ENCODE data around the gene TAL1. TPM values are rescaled to one million over a fixed set of nuclear protein-coding genes. Genes with fewer than 3 reads are reported as not detected.

The TAL1 gene
- total and polyA plus RNA-seq, 10 of the 15 experiments (the other 5 are each of a cell fraction or from before 2014, with no cell fraction given), result 0.05 TPM; not detected in 9

DNA sequence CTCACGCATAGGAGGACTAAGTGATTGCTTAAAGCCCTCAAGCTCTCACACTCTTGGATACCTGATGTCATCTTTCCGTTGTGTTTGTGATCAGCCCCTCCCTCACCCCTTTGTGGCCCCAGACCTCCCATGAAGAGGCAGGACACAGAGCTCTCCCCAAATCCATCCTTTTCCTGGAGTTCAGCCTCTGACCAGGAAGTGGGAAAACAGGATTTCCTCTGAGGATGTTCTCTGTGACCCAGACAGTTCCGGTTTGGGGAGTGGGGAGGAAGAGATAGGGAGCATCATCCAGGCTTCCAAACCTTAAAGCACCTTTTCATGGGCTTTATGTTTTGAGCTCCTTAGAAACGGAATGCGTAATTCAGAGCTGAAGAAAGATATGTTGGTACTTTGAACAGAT lies 11.9 kb upstream of the TAL1 start (continued):
- TF ChIP-seq, protein P1, sequence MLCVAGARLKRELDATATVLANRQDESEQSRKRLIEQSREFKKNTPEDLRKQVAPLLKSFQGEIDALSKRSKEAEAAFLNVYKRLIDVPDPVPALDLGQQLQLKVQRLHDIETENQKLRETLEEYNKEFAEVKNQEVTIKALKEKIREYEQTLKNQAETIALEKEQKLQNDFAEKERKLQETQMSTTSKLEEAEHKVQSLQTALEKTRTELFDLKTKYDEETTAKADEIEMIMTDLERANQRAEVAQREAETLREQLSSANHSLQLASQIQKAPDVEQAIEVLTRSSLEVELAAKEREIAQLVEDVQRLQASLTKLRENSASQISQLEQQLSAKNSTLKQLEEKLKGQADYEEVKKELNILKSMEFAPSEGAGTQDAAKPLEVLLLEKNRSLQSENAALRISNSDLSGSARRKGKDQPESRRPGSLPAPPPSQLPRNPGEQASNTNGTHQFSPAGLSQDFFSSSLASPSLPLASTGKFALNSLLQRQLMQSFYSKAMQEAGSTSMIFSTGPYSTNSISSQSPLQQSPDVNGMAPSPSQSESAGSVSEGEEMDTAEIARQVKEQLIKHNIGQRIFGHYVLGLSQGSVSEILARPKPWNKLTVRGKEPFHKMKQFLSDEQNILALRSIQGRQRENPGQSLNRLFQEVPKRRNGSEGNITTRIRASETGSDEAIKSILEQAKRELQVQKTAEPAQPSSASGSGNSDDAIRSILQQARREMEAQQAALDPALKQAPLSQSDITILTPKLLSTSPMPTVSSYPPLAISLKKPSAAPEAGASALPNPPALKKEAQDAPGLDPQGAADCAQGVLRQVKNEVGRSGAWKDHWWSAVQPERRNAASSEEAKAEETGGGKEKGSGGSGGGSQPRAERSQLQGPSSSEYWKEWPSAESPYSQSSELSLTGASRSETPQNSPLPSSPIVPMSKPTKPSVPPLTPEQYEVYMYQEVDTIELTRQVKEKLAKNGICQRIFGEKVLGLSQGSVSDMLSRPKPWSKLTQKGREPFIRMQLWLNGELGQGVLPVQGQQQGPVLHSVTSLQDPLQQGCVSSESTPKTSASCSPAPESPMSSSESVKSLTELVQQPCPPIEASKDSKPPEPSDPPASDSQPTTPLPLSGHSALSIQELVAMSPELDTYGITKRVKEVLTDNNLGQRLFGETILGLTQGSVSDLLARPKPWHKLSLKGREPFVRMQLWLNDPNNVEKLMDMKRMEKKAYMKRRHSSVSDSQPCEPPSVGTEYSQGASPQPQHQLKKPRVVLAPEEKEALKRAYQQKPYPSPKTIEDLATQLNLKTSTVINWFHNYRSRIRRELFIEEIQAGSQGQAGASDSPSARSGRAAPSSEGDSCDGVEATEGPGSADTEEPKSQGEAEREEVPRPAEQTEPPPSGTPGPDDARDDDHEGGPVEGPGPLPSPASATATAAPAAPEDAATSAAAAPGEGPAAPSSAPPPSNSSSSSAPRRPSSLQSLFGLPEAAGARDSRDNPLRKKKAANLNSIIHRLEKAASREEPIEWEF (IDR thresholded peaks at IDR 0.05; ENCODE audit: insufficient replicate concordance, low read depth, low read length), result no peak
- no peak for TF ChIP-seq STAT3 (IDR thresholded peaks at IDR 0.05; ENCODE audit: low read depth, low read length)

DNA sequence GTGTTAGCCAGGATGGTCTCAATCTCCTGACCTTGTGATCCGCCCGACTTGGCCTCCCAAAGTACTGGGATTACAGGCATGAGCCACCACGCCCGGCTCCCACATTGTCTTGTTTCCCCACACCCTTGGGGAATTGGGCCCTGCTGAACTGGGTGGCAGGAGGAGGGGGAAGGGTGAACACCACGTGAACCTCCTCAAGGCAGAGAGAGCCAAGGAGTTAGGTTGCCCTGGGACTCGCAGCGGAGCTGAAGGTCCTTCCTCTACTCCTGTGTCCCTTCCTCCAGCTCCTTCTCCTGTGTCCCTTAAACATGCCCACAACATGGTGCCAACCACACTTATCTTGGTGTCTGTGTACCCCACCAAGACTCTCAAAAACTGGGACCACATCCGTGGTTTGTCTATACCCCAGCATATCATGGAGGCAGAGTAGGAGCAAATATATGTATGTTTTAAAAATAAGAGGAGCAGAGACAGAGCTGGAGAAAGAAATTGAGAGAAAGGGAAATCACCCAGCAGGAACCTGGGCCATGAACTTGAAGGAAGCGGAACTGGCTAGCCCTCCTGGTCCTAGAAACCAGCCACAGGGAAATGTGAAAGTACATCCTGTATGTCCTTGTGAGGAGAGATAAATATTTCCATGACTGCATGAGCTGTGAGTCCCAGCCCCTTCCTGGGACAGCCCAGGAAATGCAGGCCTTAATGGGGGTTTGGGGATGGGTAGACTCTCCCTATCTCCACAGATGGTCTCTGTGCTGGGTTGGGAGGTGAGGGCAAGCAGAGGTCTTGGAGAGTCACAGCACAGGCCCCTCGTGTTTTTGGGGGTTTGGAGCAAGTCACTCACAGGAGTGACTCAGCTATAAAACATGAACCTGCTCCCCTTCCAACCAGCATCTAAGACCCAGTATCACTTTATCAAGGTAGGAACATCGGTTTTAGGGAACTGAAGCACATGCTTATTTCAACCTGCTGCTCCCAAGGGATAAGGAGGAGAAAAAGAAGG lies 9.4 kb upstream of the TAL1 start:
- ChIA-PET POLR2A (no interaction called here), CTCF (interaction anchor here (1.5 kb wide), 1 partner anchor 21 kb away, joined by 5 read pairs; no protein-coding TSS in a partner anchor), SMC1A (ENCODE audit: uncharacterized antibody, unreplicated experiment) (no interaction called here), RAD21 (ENCODE audit: unreplicated experiment) (no interaction called here)
- Histone ChIP-seq H4K20me1 (ENCODE audit: control insufficient read depth, insufficient read depth) (no peaks in the 10 kb centered on the region), H3K27me3 (replicated peaks in 1 of 2; ENCODE audit: control insufficient read depth in 2 of 2, insufficient read depth in 2 of 2, low read length in 1 of 2) (no peaks in the 10 kb centered on the region), H3K4me1 (ENCODE audit: control insufficient read depth, insufficient read depth, low read length) (no peaks in the 10 kb centered on the region), H3K4me3 (no peak overlapping the region), H3K27ac (ENCODE audit: control insufficient read depth, insufficient read depth) (no peak overlapping the region), H3K9me3 (replicated peaks; ENCODE audit: control insufficient read depth, insufficient read depth, low read length) (no peaks in the 10 kb centered on the region), H3K79me2 (ENCODE audit: control insufficient read depth, insufficient read depth, low read length) (no peaks in the 10 kb centered on the region), H3K9ac (ENCODE audit: control insufficient read depth, insufficient read depth, low read length) (no peak overlapping the region), H2AFZ (ENCODE audit: control insufficient read depth, low read depth, low read length) (no peak overlapping the region), H3K36me3 (ENCODE audit: control insufficient read depth in 2 of 2, insufficient read depth in 2 of 2, low read length in 1 of 2) (no peaks in the 10 kb centered on the region), H3K4me2 (ENCODE audit: control insufficient read depth, insufficient read depth) (no peak overlapping the region)
- intact Hi-C loops (cut with micrococcal nuclease; ENCODE audit: unreplicated experiment) (no loop called here), in situ Hi-C loops (cut with MboI) (no loop called here)
- FAIRE-seq, result no peak
- BruUV-seq (replicated peaks), result no TSS peak
- WGBS (ENCODE audit: insufficient coverage, insufficient replicate concordance, low lambda C conversion rate, missing lambda C conversion rate), result 30% methylated on average over 10 of the region's 11 CpGs
- DNase-seq (ENCODE audit: low read depth, low spot score), result no peak
- ATAC-seq, result no peak
- TF ChIP-seq IKZF2 (IDR thresholded peaks at IDR 0.05), result no peak
- no peak for TF ChIP-seq TAF1 (IDR thresholded peaks at IDR 0.05; ENCODE audit: borderline replicate concordance, low read depth, low read length)
- TF ChIP-seq HDGF (IDR thresholded peaks at IDR 0.05), result no peak
- TF ChIP-seq ESRRA (IDR thresholded peaks at IDR 0.05; ENCODE audit: low read length), result no peak
- TF ChIP-seq JUNB (IDR thresholded peaks at IDR 0.05), result no peak
- TF ChIP-seq HCFC1 (IDR thresholded peaks at IDR 0.05; ENCODE audit: low read length), result no peak
- TF ChIP-seq GATAD2B (conservative IDR thresholded peaks at IDR 0.05; ENCODE audit: low read depth), result no peak
- TF ChIP-seq RCOR1 (conservative IDR thresholded peaks at IDR 0.05; ENCODE audit: low read depth, low read length), result no peak
- no peak for TF ChIP-seq NFXL1 (IDR thresholded peaks at IDR 0.05; ENCODE audit: borderline replicate concordance)
- TF ChIP-seq LARP7 (IDR thresholded peaks at IDR 0.05), result no peak
- TF ChIP-seq, protein P2, sequence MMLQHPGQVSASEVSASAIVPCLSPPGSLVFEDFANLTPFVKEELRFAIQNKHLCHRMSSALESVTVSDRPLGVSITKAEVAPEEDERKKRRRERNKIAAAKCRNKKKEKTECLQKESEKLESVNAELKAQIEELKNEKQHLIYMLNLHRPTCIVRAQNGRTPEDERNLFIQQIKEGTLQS (IDR thresholded peaks at IDR 0.05; ENCODE audit: borderline replicate concordance, extremely low read depth, low read depth, low read length), result no peak
- no peak for TF ChIP-seq NRF1 (conservative IDR thresholded peaks at IDR 0.05; ENCODE audit: low read depth, low read length)
- TF ChIP-seq ATF7 (IDR thresholded peaks at IDR 0.05; ENCODE audit: low read depth), result no peak
- TF ChIP-seq KLF5 (IDR thresholded peaks at IDR 0.05; ENCODE audit: partially characterized antibody), result no peak
- no peak for TF ChIP-seq MEF2B (IDR thresholded peaks at IDR 0.05; ENCODE audit: partially characterized antibody, poor library complexity, severe bottlenecking)

Data from GM12878 (cell line).